B cell (primary cell): ENCODE results near the gene DIABLO. TPM values are rescaled to one million over a fixed set of nuclear protein-coding genes. Genes with fewer than 3 reads are reported as not detected.
"Not testable (repeated sequence)": the region's sequence is repeated elsewhere in the genome, so short reads cannot be mapped to it uniquely, and the experiment has no call there.

ENCODE experiments used
- ATAC-seq: fragments of 200-7000 bp; cut with Tn5 transposase; one replicate; pipeline ENCODE4 v1.10.0; 2021; ENCODE audit warnings: low read depth, mild to moderate bottlenecking, moderate number of reproducible peaks, moderate library complexity
- CTCF ChIA-PET: fragments of 350-600 bp; sonication (Branson Sonifier 250); formaldehyde crosslinking; loops from one replicate; lab custom pipeline; 2021; ENCODE audit warnings: antibody characterized with exemption, inconsistent platforms; lab: Charles Lee
- POLR2A ChIA-PET: fragments of 350-600 bp; sonication (Branson Sonifier 250); formaldehyde crosslinking; loops from one replicate; lab custom pipeline; 2021; ENCODE audit warnings: antibody characterized with exemption; lab: Charles Lee
- DNase-seq: peaks from one replicate; pipeline ENCODE4 v3.0.0; 2013
- H2AFZ ChIP-seq: 2 replicates; pipeline ENCODE4 v1.6.1; 2012; ENCODE audit warnings: mild to moderate bottlenecking, low read depth, low read length; ENCODE audit not compliant: insufficient read depth, poor library complexity, severe bottlenecking
- H3K27ac ChIP-seq, 2 donors: 1 replicate in 1 of 2; 2 replicates in 1 of 2; pipeline ENCODE4 v1.5.1; 2012 to 2013; ENCODE audit warnings: low read length in 2 of 2, mild to moderate bottlenecking in 2 of 2, moderate library complexity in 1 of 2
- H3K27me3 ChIP-seq, 4 experiments: fragments of 200-600 bp in 1 of 4; sonication (generic) in 1 of 4; replicated peaks in 1 of 4; 1 replicate in 2 of 4; 2 replicates in 2 of 4; pipeline versions ENCODE4 v1.6.1 to v1.7.0; 2013 to 2016; ENCODE audit warnings: low read length in 3 of 4, mild to moderate bottlenecking in 2 of 4, mixed read lengths in 1 of 4, moderate library complexity in 1 of 4; ENCODE audit not compliant: insufficient read depth in 4 of 4, control insufficient read depth in 3 of 4; ENCODE audit errors: control extremely low read depth in 1 of 4
- H3K36me3 ChIP-seq, 2 experiments: replicated peaks in 1 of 2; 1 replicate in 1 of 2; 2 replicates in 1 of 2; pipeline versions ENCODE4 v1.6.1 to v1.7.1; 2013; ENCODE audit warnings: low read length in 1 of 2; ENCODE audit not compliant: insufficient read depth in 2 of 2, control insufficient read depth in 1 of 2; ENCODE audit errors: control extremely low read depth in 1 of 2, extremely low read depth in 1 of 2
- H3K4me1 ChIP-seq, 2 donors: fragments of 200-600 bp in 1 of 2; sonication (generic) in 1 of 2; 1 replicate in 1 of 2; 2 replicates in 1 of 2; pipeline versions ENCODE4 v1.5.1 to v1.6.1; 2013 to 2017; ENCODE audit warnings: low read length in 2 of 2; ENCODE audit not compliant: control insufficient read depth in 2 of 2, insufficient read depth in 2 of 2
- H3K4me2 ChIP-seq: replicated peaks from 2 replicates; pipeline ENCODE3; 2012; ENCODE audit warnings: mild to moderate bottlenecking, low read depth, low read length; ENCODE audit not compliant: poor library complexity, severe bottlenecking
- H3K4me3 ChIP-seq, 5 experiments: fragments of 200-600 bp in 1 of 5; sonication (generic) in 1 of 5; 1 replicate in 3 of 5; 2 replicates in 2 of 5; pipeline versions ENCODE4 v1.5.1 to v1.7.0; 2011 to 2016; ENCODE audit warnings: low read length in 4 of 5, mild to moderate bottlenecking in 4 of 5, low read depth in 2 of 5, control low read depth in 1 of 5, moderate library complexity in 1 of 5; ENCODE audit not compliant: insufficient read depth in 1 of 5; ENCODE audit errors: control extremely low read depth in 1 of 5, extremely low read depth in 1 of 5
- H3K79me2 ChIP-seq: fragments of 200-600 bp; sonication (generic); one replicate; pipeline ENCODE4 v1.6.0; 2016; ENCODE audit warnings: low read length; ENCODE audit not compliant: control insufficient read depth, insufficient read depth
- H3K9ac ChIP-seq: fragments of 200-600 bp; sonication (generic); 2 replicates; pipeline ENCODE4 v1.6.1; 2017; ENCODE audit warnings: mild to moderate bottlenecking, low read length, moderate library complexity
- H3K9me3 ChIP-seq, 3 donors: one replicate each; pipeline versions ENCODE4 v1.6.1 to v1.7.1; 2013; ENCODE audit warnings: low read length in 2 of 3; ENCODE audit not compliant: control insufficient read depth in 2 of 3, insufficient read depth in 1 of 3; ENCODE audit errors: control extremely low read depth in 1 of 3
- H4K20me1 ChIP-seq: 2 replicates; pipeline ENCODE4 v1.6.0; 2012; ENCODE audit warnings: mild to moderate bottlenecking, low read length; ENCODE audit not compliant: insufficient read depth, control insufficient read depth, poor library complexity, severe bottlenecking
- H3K27ac Mint-ChIP-seq: one replicate; pipeline ENCODE4 v1.8.0; 2021; ENCODE audit warnings: mixed read lengths
- H3K27me3 Mint-ChIP-seq: one replicate; pipeline ENCODE4 v1.8.0; 2021; ENCODE audit warnings: mixed read lengths
- H3K4me1 Mint-ChIP-seq: one replicate; pipeline ENCODE4 v1.8.0; 2021; ENCODE audit warnings: mixed read lengths
- H3K4me3 Mint-ChIP-seq: one replicate; pipeline ENCODE4 v1.8.0; 2021; ENCODE audit warnings: mixed read lengths
- H3K9me3 Mint-ChIP-seq: one replicate; pipeline ENCODE4 v1.8.0; 2022; ENCODE audit warnings: mixed read lengths; ENCODE audit not compliant: insufficient read depth
- EZH2 ChIP-seq: IDR thresholded peaks from 2 replicates; pipeline ENCODE4 v1.6.1; 2012; ENCODE audit warnings: borderline replicate concordance, low read depth, mild to moderate bottlenecking, moderate library complexity, low read length; ENCODE audit not compliant: insufficient read depth, poor library complexity, severe bottlenecking
- WGBS: methylation state at CpG from one replicate; pipeline ENCODE4 v1.1.5; 2013; ENCODE audit warnings: missing lambda C conversion rate; ENCODE audit not compliant: insufficient coverage; 5-methylcytosine and 5-hydroxymethylcytosine counted together
- intact Hi-C: fragments of 100-400 bp; cut with micrococcal nuclease; formaldehyde crosslinking; loops from one replicate; pipeline ENCODE4 v1.10.0; 2022
- polyA plus RNA-seq: library from polyadenylated mRNA; depleted of rRNA; stranded (reverse); fragments of >200 nt; gene quantifications from 2 replicates; pipeline ENCODE4 v1.2.3, GENCODE V29; 2012
- total RNA-seq, 2 donors: library from RNA; stranded (reverse); fragments of 120-200 nt in 1 of 2; gene quantifications; 1 replicate in 1 of 2; 2 replicates in 1 of 2; pipeline versions ENCODE4 v1.2.3 to v1.2.4, GENCODE V29; 2013 to 2022
- TF ChIP-seq, protein P1 (sequence below): fragments of 200-600 bp; IDR thresholded peaks from one replicate; pipeline ENCODE4 v1.8.0; 2022; ENCODE audit warnings: antibody characterized with exemption, mild to moderate bottlenecking

DIABLO gene
- total and polyA plus RNA-seq, 2 donors (not counting 1 experiment from before 2014, with no cell fraction given) = 36.8 to 44.6 TPM

DNA sequence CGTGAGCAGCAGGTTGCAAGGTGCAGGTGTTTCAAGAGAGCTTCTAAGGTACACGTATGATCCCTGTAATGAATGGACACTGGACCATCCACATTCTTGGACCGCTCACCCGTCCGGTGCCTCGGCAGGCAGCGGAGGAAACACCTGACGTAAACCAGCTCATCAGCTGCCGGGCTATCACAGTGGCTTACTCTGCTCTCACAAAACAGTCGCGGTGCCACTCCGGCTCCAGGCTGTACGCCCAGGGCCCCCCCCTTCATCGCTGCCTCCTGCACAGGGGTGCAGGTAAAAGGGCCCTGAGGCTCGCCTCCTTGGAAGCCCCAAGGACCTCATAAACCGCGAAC, 40.0 kb upstream of the DIABLO start:
- CTCF ChIA-PET = interaction anchor here (0.5 to 0.6 kb wide), 2 partner anchors 135 to 1317 kb away, joined by 3 to 4 read pairs; no protein-coding TSS in a partner anchor
- peak; percentile 50 for ATAC-seq
- peak overlapping the region; percentile 99 for H3K4me3 Mint-ChIP-seq

DNA sequence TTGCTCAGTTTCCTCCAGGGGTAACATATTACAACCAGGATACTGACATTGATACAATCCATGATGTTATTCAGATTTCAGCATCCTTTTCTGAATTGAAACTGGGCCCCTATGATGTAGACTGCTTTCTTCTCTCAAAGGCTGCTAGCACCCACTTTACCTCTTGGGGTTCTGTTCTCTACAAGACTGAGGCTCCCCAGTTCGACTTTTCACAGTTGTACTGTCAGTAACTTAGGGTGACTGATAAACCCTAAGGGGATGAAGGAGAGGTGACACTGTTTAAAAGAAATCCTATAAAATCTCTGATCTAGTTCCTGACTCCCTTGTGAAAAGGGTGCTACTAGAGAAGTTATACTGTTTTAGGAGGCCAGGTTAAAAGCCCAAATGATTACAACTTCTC, 39.6 kb upstream of the DIABLO start:
- ATAC-seq (no peak), DNase-seq (no peak)
- peak overlapping the region; percentile 77 for H3K4me2 ChIP-seq
- no peaks in the 10 kb centered on the region for H3K27me3 Mint-ChIP-seq
- no peaks in the 10 kb centered on the region for H3K27me3 ChIP-seq
- H3K4me3 ChIP-seq = peak overlapping the region; percentile 70 to 96 (median 91)
- H3K4me1 Mint-ChIP-seq = peaks cover 23% of the 10 kb centered on the region
- peak overlapping the region; percentile 95 for H3K9ac ChIP-seq
- peaks cover 3% of the 10 kb centered on the region for H3K79me2 ChIP-seq
- peaks cover 9 to 14% of the 10 kb centered on the region in 2 donors for H3K4me1 ChIP-seq
- H2AFZ ChIP-seq = peak overlapping the region; percentile 90
- peak overlapping the region; percentile 100 for H3K27ac Mint-ChIP-seq
- peak overlapping the region; percentile 89 to 97 for H3K27ac ChIP-seq
- TF ChIP-seq, protein P1, sequence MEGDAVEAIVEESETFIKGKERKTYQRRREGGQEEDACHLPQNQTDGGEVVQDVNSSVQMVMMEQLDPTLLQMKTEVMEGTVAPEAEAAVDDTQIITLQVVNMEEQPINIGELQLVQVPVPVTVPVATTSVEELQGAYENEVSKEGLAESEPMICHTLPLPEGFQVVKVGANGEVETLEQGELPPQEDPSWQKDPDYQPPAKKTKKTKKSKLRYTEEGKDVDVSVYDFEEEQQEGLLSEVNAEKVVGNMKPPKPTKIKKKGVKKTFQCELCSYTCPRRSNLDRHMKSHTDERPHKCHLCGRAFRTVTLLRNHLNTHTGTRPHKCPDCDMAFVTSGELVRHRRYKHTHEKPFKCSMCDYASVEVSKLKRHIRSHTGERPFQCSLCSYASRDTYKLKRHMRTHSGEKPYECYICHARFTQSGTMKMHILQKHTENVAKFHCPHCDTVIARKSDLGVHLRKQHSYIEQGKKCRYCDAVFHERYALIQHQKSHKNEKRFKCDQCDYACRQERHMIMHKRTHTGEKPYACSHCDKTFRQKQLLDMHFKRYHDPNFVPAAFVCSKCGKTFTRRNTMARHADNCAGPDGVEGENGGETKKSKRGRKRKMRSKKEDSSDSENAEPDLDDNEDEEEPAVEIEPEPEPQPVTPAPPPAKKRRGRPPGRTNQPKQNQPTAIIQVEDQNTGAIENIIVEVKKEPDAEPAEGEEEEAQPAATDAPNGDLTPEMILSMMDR = no peak
- no peak for TF ChIP-seq EZH2
- no CpG with 5 or more reads among the region's 1 CpG for WGBS
- no peaks in the 10 kb centered on the region for H3K9me3 ChIP-seq
- no peaks in the 10 kb centered on the region for H4K20me1 ChIP-seq
- ChIA-PET POLR2A (interaction anchor here (0.6 to 1.1 kb wide), 4 partner anchors 40 to 972 kb away, joined by 3 to 5 read pairs (median 4); partner anchors contain the start of gene DIABLO), CTCF (interaction anchor here (0.6 kb wide), 1 partner anchor 135 kb away, joined by 4 read pairs; no protein-coding TSS in a partner anchor)
- peaks cover 8 to 27% of the 10 kb centered on the region in 2 experiments for H3K36me3 ChIP-seq
- H3K9me3 Mint-ChIP-seq = no peaks in the 10 kb centered on the region
- intact Hi-C loops = loop anchor here (5.0 kb wide), 1 partner anchor 1828 kb away; the partner anchor contains the start of gene COX6A1
- peak overlapping the region; percentile 99 for H3K4me3 Mint-ChIP-seq

More for the DNA sequence above, 40.0 kb upstream of the DIABLO start:
- no peaks in the 10 kb centered on the region for H4K20me1 ChIP-seq
- peak overlapping the region; percentile 77 for H3K4me2 ChIP-seq
- no peak for TF ChIP-seq EZH2
- TF ChIP-seq, protein P1 = no peak
- H3K27ac Mint-ChIP-seq = peak overlapping the region; percentile 100
- H2AFZ ChIP-seq = peak overlapping the region; percentile 90
- H3K4me1 ChIP-seq = peaks cover 9 to 14% of the 10 kb centered on the region in 2 donors
- H3K4me1 Mint-ChIP-seq = peaks cover 23% of the 10 kb centered on the region
- peaks cover 3% of the 10 kb centered on the region for H3K79me2 ChIP-seq
- WGBS = under 1% methylated on average over 17 of the region's 17 CpGs
- H3K9me3 Mint-ChIP-seq = no peaks in the 10 kb centered on the region
- no peak for DNase-seq
- peaks cover 8 to 24% of the 10 kb centered on the region in 2 experiments for H3K36me3 ChIP-seq
- intact Hi-C loops = loop anchor here (1.0 to 5.0 kb wide), 5 partner anchors 40 to 1829 kb away; partner anchors contain the start of genes COX6A1, DENR, DIABLO and KNTC1
- H3K4me3 ChIP-seq = peak overlapping the region; percentile 70 to 96 (median 91)
- POLR2A ChIA-PET = interaction anchor here (0.6 to 1.1 kb wide), 4 partner anchors 40 to 972 kb away, joined by 3 to 5 read pairs (median 4); partner anchors contain the start of gene DIABLO
- H3K9me3 ChIP-seq = no peaks in the 10 kb centered on the region
- H3K9ac ChIP-seq = peak overlapping the region; percentile 95
- H3K27me3 ChIP-seq = no peaks in the 10 kb centered on the region
- peak overlapping the region; percentile 89 to 97 for H3K27ac ChIP-seq
- H3K27me3 Mint-ChIP-seq = no peaks in the 10 kb centered on the region

DNA sequence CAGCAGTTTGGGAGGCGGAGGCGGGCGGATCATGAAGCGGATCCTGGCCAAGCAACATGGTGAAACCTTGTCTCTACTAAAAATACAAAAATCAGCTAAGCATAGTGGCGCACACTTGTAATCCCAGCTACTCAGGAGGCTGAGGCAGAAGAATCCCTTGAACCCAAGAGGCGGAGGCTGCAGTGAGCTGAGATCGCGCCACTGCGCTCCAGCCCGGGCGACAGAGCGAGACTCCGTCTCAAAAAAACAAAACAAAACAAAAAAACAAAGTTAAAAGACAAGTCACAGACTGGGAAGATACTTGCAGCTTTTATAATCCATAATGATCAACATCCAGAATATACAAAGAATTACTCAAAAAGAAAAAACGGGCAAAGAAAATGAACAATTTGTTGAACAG, 34.9 kb upstream of the DIABLO start:
- H3K9me3 Mint-ChIP-seq, intact Hi-C loops, H3K4me3 ChIP-seq, H3K27ac ChIP-seq, DNase-seq, H4K20me1 ChIP-seq, H2AFZ ChIP-seq, H3K27me3 ChIP-seq, H3K4me1 ChIP-seq, H3K27ac Mint-ChIP-seq, H3K9ac ChIP-seq, ATAC-seq, H3K9me3 ChIP-seq, CTCF ChIA-PET, H3K4me2 ChIP-seq, POLR2A ChIA-PET, H3K27me3 Mint-ChIP-seq, H3K4me3 Mint-ChIP-seq: not testable (repeated sequence)
- H3K4me1 Mint-ChIP-seq = peaks cover 14% of the 10 kb centered on the region
- Histone ChIP-seq H3K79me2 (peaks cover 15% of the 10 kb centered on the region), H3K36me3 (peaks cover 8 to 63% of the 10 kb centered on the region in 2 experiments)
- WGBS = 97% methylated on average over 4 of the region's 14 CpGs
